ENCODE data around the gene CNTNAP5.

DNA sequence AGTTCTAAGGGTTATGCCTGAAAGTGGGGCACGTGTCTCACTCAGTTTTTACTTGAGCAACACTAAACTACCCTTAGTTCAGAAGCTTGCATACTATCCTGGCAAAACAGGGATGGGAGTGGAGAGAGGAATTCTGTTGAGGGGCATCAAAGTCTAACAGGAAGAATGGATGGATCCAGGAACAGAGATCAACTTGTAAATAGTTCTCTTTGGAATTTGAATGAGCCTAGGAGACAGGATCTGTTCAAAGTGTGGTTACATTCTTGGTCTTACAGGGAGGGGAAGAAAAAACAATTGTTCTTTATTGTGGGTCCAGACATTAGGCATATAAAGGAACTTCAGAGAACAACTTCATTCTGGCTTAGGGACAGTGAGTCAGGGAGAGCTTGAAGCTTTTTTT, 560.2 kb downstream of the CNTNAP5 start:
- TF ChIP-seq, protein P1, sequence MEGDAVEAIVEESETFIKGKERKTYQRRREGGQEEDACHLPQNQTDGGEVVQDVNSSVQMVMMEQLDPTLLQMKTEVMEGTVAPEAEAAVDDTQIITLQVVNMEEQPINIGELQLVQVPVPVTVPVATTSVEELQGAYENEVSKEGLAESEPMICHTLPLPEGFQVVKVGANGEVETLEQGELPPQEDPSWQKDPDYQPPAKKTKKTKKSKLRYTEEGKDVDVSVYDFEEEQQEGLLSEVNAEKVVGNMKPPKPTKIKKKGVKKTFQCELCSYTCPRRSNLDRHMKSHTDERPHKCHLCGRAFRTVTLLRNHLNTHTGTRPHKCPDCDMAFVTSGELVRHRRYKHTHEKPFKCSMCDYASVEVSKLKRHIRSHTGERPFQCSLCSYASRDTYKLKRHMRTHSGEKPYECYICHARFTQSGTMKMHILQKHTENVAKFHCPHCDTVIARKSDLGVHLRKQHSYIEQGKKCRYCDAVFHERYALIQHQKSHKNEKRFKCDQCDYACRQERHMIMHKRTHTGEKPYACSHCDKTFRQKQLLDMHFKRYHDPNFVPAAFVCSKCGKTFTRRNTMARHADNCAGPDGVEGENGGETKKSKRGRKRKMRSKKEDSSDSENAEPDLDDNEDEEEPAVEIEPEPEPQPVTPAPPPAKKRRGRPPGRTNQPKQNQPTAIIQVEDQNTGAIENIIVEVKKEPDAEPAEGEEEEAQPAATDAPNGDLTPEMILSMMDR (IDR thresholded peaks at IDR 0.05): no peak
- TF ChIP-seq POLR2AphosphoS5 (IDR thresholded peaks at IDR 0.05) (no peak), POLR2A (IDR thresholded peaks at IDR 0.05) (no peak), EP300 (IDR thresholded peaks at IDR 0.05; ENCODE audit: low read depth) (no peak)
